Thyroid gland (tissue), 4 donors: ENCODE results near the gene CRYAB.

Experiments
- POLR2A ChIP-seq, 2 donors: fragments of 450-650 bp; IDR thresholded peaks; one replicate each; pipeline ENCODE4 v1.6.1; 2017; ENCODE audit warnings: antibody characterized with exemption in 2 of 2, mild to moderate bottlenecking in 2 of 2, moderate library complexity in 1 of 2
- TF ChIP-seq, protein P1 (sequence below), 6 experiments: fragments of 200-600 bp in 3 of 6; fragments of 450-650 bp in 3 of 6; sonication (generic) in 3 of 6; IDR thresholded peaks; one replicate each; pipeline ENCODE4 v1.5.1; 2016 to 2019; ENCODE audit warnings: antibody characterized with exemption in 6 of 6, mild to moderate bottlenecking in 2 of 6, inconsistent platforms in 1 of 6, moderate library complexity in 1 of 6

DNA sequence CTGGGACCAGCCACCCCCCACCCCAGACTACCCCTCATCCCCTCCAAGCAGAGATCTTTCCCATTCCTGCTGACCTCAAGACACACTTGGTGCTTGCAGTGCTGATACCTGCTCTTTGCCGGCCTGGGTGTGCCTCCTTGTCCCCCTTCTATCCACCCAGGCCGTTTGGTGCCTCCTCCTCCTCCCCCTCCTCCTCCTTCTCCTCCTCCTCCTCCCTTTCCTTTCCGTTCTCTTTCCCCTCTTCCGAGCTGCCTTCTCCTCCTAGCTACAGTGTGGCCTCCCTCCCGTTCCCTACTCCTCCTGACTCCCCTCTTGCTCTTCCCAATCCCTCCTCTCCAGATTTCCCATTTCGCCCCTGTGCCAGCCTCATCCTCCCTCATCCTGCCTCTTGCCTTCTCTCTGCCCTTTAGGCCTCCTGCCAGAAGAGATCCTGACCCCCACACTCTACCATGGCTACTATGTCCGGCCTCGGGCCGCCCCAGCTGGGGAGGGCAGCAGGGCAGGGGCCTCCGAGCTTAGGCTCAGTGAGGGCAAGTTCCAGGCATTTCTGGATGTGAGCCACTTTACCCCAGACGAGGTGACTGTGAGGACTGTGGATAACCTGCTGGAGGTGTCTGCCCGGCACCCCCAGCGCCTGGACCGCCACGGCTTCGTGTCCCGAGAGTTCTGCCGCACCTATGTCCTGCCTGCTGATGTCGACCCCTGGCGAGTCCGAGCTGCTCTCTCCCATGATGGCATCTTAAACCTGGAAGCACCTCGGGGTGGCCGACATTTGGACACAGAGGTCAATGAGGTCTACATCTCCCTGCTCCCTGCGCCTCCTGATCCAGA lies 1.7 kb upstream of the CRYAB start:
- TF ChIP-seq, protein P1, sequence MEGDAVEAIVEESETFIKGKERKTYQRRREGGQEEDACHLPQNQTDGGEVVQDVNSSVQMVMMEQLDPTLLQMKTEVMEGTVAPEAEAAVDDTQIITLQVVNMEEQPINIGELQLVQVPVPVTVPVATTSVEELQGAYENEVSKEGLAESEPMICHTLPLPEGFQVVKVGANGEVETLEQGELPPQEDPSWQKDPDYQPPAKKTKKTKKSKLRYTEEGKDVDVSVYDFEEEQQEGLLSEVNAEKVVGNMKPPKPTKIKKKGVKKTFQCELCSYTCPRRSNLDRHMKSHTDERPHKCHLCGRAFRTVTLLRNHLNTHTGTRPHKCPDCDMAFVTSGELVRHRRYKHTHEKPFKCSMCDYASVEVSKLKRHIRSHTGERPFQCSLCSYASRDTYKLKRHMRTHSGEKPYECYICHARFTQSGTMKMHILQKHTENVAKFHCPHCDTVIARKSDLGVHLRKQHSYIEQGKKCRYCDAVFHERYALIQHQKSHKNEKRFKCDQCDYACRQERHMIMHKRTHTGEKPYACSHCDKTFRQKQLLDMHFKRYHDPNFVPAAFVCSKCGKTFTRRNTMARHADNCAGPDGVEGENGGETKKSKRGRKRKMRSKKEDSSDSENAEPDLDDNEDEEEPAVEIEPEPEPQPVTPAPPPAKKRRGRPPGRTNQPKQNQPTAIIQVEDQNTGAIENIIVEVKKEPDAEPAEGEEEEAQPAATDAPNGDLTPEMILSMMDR (IDR thresholded peaks at IDR 0.05), result no peak
- TF ChIP-seq POLR2A (IDR thresholded peaks at IDR 0.05), result no peak
